ENCODE results near the gene OR52I2.

The OR52I2 gene

GRCh38 chr11:4589017-4589416, 7.5 kb downstream of the OR52I2 start:
- no peak for DNase-seq
- intact Hi-C loops (cut with DNase I; ENCODE audit: low total_unique reads), result no loop called here
- Histone ChIP-seq H3K4me1 (no peaks in the 10 kb centered on the region), H3K9me3 (no peaks in the 10 kb centered on the region), H3K4me3 (no peak overlapping the region), H3K36me3 (no peaks in the 10 kb centered on the region), H3K27me3 (no peaks in the 10 kb centered on the region), H3K27ac (no peak overlapping the region)
- TF ChIP-seq CTCF (IDR thresholded peaks at IDR 0.05), result no peak

- no peaks in the 10 kb centered on the region for H3K27me3 ChIP-seq
- H3K27ac ChIP-seq, result no peak within 1 kb of the TSS
- H3K4me3 ChIP-seq, result no peak within 1 kb of the TSS
- H3K4me1 ChIP-seq, result no peaks in the 10 kb centered on the region
- no peak for TF ChIP-seq CTCF (IDR thresholded peaks at IDR 0.05)
- no peak for DNase-seq
- intact Hi-C loops (cut with DNase I; ENCODE audit: low total_unique reads), result no loop called here
- peaks cover 8 to 20% (median 13%) of the 10 kb centered on the region in 3 donors for H3K36me3 ChIP-seq
- no peaks in the 10 kb centered on the region for H3K9me3 ChIP-seq
Measured at GRCh38 chr11:4593739-4594138, 12.2 kb downstream of the OR52I2 start, which contains the start of gene OR52I1. OR52I1 (plus strand) TSS chr11:4594039; CDS start chr11:4594039, 0 bp downstream.

- Histone ChIP-seq H3K9me3 (no peaks in the 10 kb centered on the region), H3K36me3 (peaks cover 29 to 44% (median 41%) of the 10 kb centered on the region in 3 donors), H3K27ac (no peak overlapping the region), H3K4me3 (no peak overlapping the region), H3K4me1 (peaks cover 0 to 17% (median 9%) of the 10 kb centered on the region in 4 donors), H3K27me3 (no peaks in the 10 kb centered on the region)
- TF ChIP-seq CTCF (IDR thresholded peaks at IDR 0.05), result no peak
- DNase-seq, result no peak
- intact Hi-C loops (cut with DNase I; ENCODE audit: low total_unique reads), result no loop called here
Measured at GRCh38 chr11:4605057-4605456, 23.5 kb downstream of the OR52I2 start.

- peak overlapping the region in 1 of 2 donors; percentile 89 for H3K27ac ChIP-seq
- no peaks in the 10 kb centered on the region for H3K9me3 ChIP-seq
- H3K36me3 ChIP-seq, result peaks cover 15 to 31% (median 27%) of the 10 kb centered on the region in 3 donors
- H3K4me1 ChIP-seq, result peaks cover 0 to 17% (median 9%) of the 10 kb centered on the region in 4 donors
- intact Hi-C loops (cut with DNase I; ENCODE audit: low total_unique reads), result no loop called here
- no peak for TF ChIP-seq CTCF (IDR thresholded peaks at IDR 0.05)
- H3K4me3 ChIP-seq, result peak overlapping the region; percentile 62 to 79
- H3K27me3 ChIP-seq, result no peaks in the 10 kb centered on the region
- DNase-seq, result no peak
Measured at GRCh38 chr11:4606231-4607015, 24.9 kb downstream of the OR52I2 start.

- no peak for TF ChIP-seq CTCF (IDR thresholded peaks at IDR 0.05)
- Histone ChIP-seq H3K27me3 (no peaks in the 10 kb centered on the region), H3K36me3 (peaks cover 8 to 24% (median 20%) of the 10 kb centered on the region in 3 donors), H3K4me1 (peaks cover 0 to 17% (median 9%) of the 10 kb centered on the region in 4 donors), H3K27ac (peak overlapping the region; percentile 84 to 89), H3K4me3 (peak overlapping the region; percentile 62 to 79), H3K9me3 (no peaks in the 10 kb centered on the region)
- DNase-seq, result no peak
- intact Hi-C loops (cut with DNase I; ENCODE audit: low total_unique reads), result no loop called here
Measured at GRCh38 chr11:4607096-4607495, 25.6 kb downstream of the OR52I2 start.
